Upper lobe of left lung (tissue), 6 donors: Measurements from ENCODE around the gene EGFR. TPM values are rescaled to one million over a fixed set of nuclear protein-coding genes. Genes with fewer than 3 reads are reported as not detected.
A peak's percentile ranks its signal among the peaks of the same experiment; 100 is the strongest.

Experiments
- ATAC-seq, 2 donors: fragments of 200-7000 bp; cut with Tn5 transposase; one replicate each; pipeline ENCODE4 v1.9.1; 2022; ENCODE audit warnings: mild to moderate bottlenecking in 2 of 2, moderate library complexity in 2 of 2; ENCODE audit not compliant: low FRiP score in 2 of 2
- DNase-seq, 2 donors: peaks; one replicate each; pipeline ENCODE4 v3.0.0-alpha.2; 2019 to 2020
- H3K27ac ChIP-seq, 4 donors: fragments of 200-600 bp; sonication (generic); one replicate each; pipeline ENCODE4 v1.5.1; 2016 to 2019
- H3K27me3 ChIP-seq, 4 donors: fragments of 200-600 bp; sonication (generic); one replicate each; pipeline ENCODE4 v1.5.1; 2017 to 2019
- H3K36me3 ChIP-seq, 4 donors: fragments of 200-600 bp; sonication (generic); one replicate each; pipeline ENCODE4 v1.5.1; 2016 to 2019
- H3K4me1 ChIP-seq, 4 donors: fragments of 200-600 bp; sonication (generic); one replicate each; pipeline ENCODE4 v1.5.1; 2018 to 2019
- H3K4me3 ChIP-seq, 4 donors: fragments of 200-600 bp; sonication (generic); one replicate each; pipeline ENCODE4 v1.5.1; 2017 to 2019; ENCODE audit warnings: mild to moderate bottlenecking in 2 of 4, moderate library complexity in 1 of 4
- H3K9me3 ChIP-seq, 4 donors: fragments of 200-600 bp; sonication (generic); one replicate each; pipeline ENCODE4 v1.5.1; 2018 to 2019
- EP300 ChIP-seq, 4 donors: sonication (generic); formaldehyde crosslinking; IDR thresholded peaks; one replicate each; pipeline ENCODE4 v1.5.1; 2017; ENCODE audit warnings: antibody characterized with exemption in 4 of 4, control low read depth in 2 of 4
- POLR2A ChIP-seq, 4 donors: fragments of 450-650 bp; IDR thresholded peaks; one replicate each; pipeline ENCODE4 v1.5.1; 2016 to 2017; ENCODE audit warnings: antibody characterized with exemption in 4 of 4, mild to moderate bottlenecking in 2 of 4
- POLR2AphosphoS5 ChIP-seq, 2 donors: sonication (generic); formaldehyde crosslinking; IDR thresholded peaks; one replicate each; pipeline ENCODE4 v1.5.1; 2017; ENCODE audit warnings: antibody characterized with exemption in 2 of 2
- WGBS, 2 donors: methylation state at CpG; one replicate each; pipeline ENCODE4 v1.1.5; 2017 to 2018; 5-methylcytosine and 5-hydroxymethylcytosine counted together
- total RNA-seq, 6 donors: library from RNA; depleted of rRNA in 4 of 6; stranded (reverse); fragments of >200 nt in 4 of 6; gene quantifications; one replicate each; pipeline versions ENCODE4 v1.1.0 to v1.2.1, GENCODE V29; 2016 to 2021
- TF ChIP-seq, protein P1 (sequence below), 6 experiments: fragments of 450-650 bp in 4 of 6; fragments of 200-600 bp in 2 of 6; sonication (generic) in 2 of 6; IDR thresholded peaks; one replicate each; pipeline ENCODE4 v1.5.1; 2016 to 2019; ENCODE audit warnings: antibody characterized with exemption in 6 of 6
- donor health status: DM: no; HTN: no; CAD: no; lungs with moderate emphysema.
- donor health status: DM: no; HTN: yes; CAD: no; lungs with severe emphysema.

The EGFR gene
- total RNA-seq = 100 to 1,000 TPM in 2 of 6 donors, 10 to 100 TPM in 4; 58.7 to 110 (median 93.2) TPM

GRCh38 chr7:55018361-55019190 lies at the start of gene EGFR:
EGFR (plus strand) TSS chr7:55019017; CDS start chr7:55019278, 261 bp downstream.
- DNase-seq = peak; percentile 82 to 95
- peaks cover 13 to 29% (median 22%) of the 10 kb centered on the region in 4 donors for H3K4me1 ChIP-seq
- TF ChIP-seq POLR2AphosphoS5 (IDR thresholded peaks at IDR 0.05) (peak; percentile 7 to 83), POLR2A (IDR thresholded peaks at IDR 0.05) (peak in 3 of 4 donors; percentile 55 to 88 (median 84)), EP300 (IDR thresholded peaks at IDR 0.05) (no peak)
- TF ChIP-seq, protein P1, sequence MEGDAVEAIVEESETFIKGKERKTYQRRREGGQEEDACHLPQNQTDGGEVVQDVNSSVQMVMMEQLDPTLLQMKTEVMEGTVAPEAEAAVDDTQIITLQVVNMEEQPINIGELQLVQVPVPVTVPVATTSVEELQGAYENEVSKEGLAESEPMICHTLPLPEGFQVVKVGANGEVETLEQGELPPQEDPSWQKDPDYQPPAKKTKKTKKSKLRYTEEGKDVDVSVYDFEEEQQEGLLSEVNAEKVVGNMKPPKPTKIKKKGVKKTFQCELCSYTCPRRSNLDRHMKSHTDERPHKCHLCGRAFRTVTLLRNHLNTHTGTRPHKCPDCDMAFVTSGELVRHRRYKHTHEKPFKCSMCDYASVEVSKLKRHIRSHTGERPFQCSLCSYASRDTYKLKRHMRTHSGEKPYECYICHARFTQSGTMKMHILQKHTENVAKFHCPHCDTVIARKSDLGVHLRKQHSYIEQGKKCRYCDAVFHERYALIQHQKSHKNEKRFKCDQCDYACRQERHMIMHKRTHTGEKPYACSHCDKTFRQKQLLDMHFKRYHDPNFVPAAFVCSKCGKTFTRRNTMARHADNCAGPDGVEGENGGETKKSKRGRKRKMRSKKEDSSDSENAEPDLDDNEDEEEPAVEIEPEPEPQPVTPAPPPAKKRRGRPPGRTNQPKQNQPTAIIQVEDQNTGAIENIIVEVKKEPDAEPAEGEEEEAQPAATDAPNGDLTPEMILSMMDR (IDR thresholded peaks at IDR 0.05) = peak in 2 of 6 experiments; percentile 3 to 4
- 4 to 11% methylated on average over 5 to 45 of the region's 80 CpGs for WGBS, 2 donors
- no peaks in the 10 kb centered on the region for H3K36me3 ChIP-seq
- H3K27ac ChIP-seq = peak within 1 kb of the TSS; percentile 95 to 98 (median 96)
- H3K27me3 ChIP-seq = peaks cover 0 to 9% (median 0%) of the 10 kb centered on the region in 4 donors
- ATAC-seq = peak; percentile 88
- peak within 1 kb of the TSS; percentile 73 to 87 (median 82) for H3K4me3 ChIP-seq
- H3K9me3 ChIP-seq = no peaks in the 10 kb centered on the region

- no peak overlapping the region for H3K27ac ChIP-seq
- peak in 1 of 2 donors; percentile 15 for DNase-seq
- no peaks in the 10 kb centered on the region for H3K36me3 ChIP-seq
- 82 to 84% methylated on average over 13 of the region's 13 CpGs for WGBS, 2 donors
- no peaks in the 10 kb centered on the region for H3K27me3 ChIP-seq
- H3K4me1 ChIP-seq = no peaks in the 10 kb centered on the region
- H3K4me3 ChIP-seq = no peak overlapping the region
- no peak for TF ChIP-seq POLR2A (IDR thresholded peaks at IDR 0.05)
- TF ChIP-seq EP300 (IDR thresholded peaks at IDR 0.05) = no peak
- no peak for TF ChIP-seq POLR2AphosphoS5 (IDR thresholded peaks at IDR 0.05)
- TF ChIP-seq, protein P1 (IDR thresholded peaks at IDR 0.05) = no peak
- H3K9me3 ChIP-seq = peaks cover 0 to 7% (median 2%) of the 10 kb centered on the region in 4 donors
- ATAC-seq = no peak
These were observed 49.4 kb upstream of the EGFR start for GRCh38 chr7:54969208-54969967.

DNA sequence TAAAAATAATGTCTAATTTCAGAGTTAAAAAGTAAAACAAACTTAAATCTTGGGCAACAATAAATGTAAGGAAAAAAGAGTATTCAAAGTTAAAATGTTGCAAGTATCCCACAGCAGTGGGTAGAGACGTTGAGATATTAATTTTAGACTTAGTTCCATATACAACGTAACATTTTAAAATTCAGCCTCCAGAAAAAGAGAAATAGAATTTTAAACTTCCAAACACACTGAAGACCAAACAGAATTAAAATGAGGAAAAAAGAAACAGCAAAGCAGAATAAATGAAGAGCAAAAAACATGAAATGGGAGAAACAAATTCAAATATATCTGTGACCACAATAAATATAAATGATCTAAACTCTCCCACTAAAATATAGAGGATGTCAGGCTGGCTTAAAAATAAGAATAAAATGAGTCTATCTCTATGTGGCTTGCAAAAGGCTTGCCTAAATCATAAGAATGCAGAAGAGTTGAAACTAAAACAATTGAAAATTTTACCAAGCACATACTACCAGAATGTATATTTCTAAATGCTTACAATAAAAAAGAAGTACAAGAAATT lies 46.0 kb upstream of the EGFR start:
- DNase-seq (no peak), ATAC-seq (no peak)
- H3K27me3 ChIP-seq = no peaks in the 10 kb centered on the region
- no peak for TF ChIP-seq POLR2AphosphoS5 (IDR thresholded peaks at IDR 0.05)
- no peak for TF ChIP-seq POLR2A (IDR thresholded peaks at IDR 0.05)
- no peak for TF ChIP-seq EP300 (IDR thresholded peaks at IDR 0.05)
- TF ChIP-seq, protein P1 (IDR thresholded peaks at IDR 0.05) = no peak
- H3K4me1 ChIP-seq = no peaks in the 10 kb centered on the region
- no peak overlapping the region for H3K4me3 ChIP-seq
- WGBS, 2 donors = 71 to 77% methylated on average over 2 of the region's 2 CpGs
- no peak overlapping the region for H3K27ac ChIP-seq
- H3K36me3 ChIP-seq = no peaks in the 10 kb centered on the region
- H3K9me3 ChIP-seq = peaks cover 0 to 7% (median 2%) of the 10 kb centered on the region in 4 donors

DNA sequence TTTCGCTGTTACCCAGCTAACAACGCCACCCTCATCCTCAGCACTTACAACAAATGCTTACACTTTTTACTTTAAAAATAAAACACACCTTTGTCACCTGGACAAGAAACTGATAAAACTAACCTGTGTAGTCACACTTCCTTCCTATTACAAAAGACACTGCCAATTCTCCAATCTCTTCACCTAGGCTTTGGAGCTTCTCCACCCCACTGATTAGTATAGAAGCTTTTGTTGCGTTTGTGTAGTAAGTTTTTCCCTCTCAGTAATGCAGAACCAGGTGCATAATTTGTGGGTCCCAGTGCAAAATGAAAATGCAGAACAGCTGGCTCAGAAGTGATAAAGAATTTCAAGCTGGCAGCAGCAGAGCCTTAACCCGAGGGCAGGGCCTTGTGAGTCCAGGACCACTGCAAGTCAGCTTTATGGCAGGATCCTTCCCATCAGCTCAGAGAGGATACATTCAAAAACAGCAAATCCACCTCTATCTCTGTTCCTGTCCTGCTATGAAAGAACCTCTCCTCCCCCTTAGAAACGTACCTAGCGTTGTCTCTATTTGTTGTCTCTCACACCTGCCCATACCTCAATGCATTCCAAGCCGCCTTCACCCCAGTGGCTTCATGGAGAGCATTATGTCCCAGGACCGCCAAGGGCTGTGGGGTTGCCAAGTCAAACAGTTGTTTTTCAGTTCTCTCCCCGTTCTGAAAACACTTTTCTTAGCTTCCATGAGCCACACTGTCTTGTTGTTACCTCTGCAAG lies 40.3 kb upstream of the EGFR start:
- H3K9me3 ChIP-seq = no peaks in the 10 kb centered on the region
- ATAC-seq (no peak), DNase-seq (no peak)
- H3K4me1 ChIP-seq = no peaks in the 10 kb centered on the region
- H3K4me3 ChIP-seq = no peak overlapping the region
- TF ChIP-seq EP300 (IDR thresholded peaks at IDR 0.05) = no peak
- TF ChIP-seq, protein P1 (IDR thresholded peaks at IDR 0.05) = no peak
- no peak for TF ChIP-seq POLR2A (IDR thresholded peaks at IDR 0.05)
- no peak for TF ChIP-seq POLR2AphosphoS5 (IDR thresholded peaks at IDR 0.05)
- H3K27ac ChIP-seq = no peak overlapping the region
- H3K36me3 ChIP-seq = no peaks in the 10 kb centered on the region
- WGBS, 2 donors = 78 to 81% methylated on average over 9 of the region's 9 CpGs
- no peaks in the 10 kb centered on the region for H3K27me3 ChIP-seq
